SH-SY5Y (cell line): ENCODE data around the gene PHETA2.

ENCODE experiments used
- GATA2 ChIP-seq: IDR thresholded peaks from 2 replicates; pipeline ENCODE4 v1.6.1; 2011; ENCODE audit warnings: mild to moderate bottlenecking, low read depth, low read length
- GATA3 ChIP-seq: IDR thresholded peaks from 2 replicates; pipeline ENCODE4 v1.6.1; 2011; ENCODE audit warnings: low read depth, mild to moderate bottlenecking, low read length, moderate library complexity

PHETA2 gene

DNA sequence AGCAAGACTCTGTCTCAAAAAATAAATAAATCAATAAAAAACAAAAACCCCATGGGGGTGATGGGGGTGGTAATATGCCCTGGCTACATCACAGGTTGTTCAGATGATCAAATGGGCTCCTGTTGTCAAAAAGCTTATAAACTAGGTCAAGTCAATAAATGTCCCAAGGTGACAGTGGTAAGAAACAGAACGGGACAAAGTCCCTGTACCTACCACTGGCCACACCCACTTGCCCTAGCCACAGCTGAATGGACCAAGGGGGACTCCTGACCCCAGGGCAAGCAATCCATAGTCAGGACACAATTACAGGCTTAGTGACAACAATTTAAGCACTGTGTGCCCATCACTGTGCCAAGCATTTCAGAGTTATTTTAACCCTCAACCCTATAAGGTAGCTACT is 9.4 kb upstream of the PHETA2 start:
- no peak for TF ChIP-seq GATA3
- TF ChIP-seq GATA2: no peak

DNA sequence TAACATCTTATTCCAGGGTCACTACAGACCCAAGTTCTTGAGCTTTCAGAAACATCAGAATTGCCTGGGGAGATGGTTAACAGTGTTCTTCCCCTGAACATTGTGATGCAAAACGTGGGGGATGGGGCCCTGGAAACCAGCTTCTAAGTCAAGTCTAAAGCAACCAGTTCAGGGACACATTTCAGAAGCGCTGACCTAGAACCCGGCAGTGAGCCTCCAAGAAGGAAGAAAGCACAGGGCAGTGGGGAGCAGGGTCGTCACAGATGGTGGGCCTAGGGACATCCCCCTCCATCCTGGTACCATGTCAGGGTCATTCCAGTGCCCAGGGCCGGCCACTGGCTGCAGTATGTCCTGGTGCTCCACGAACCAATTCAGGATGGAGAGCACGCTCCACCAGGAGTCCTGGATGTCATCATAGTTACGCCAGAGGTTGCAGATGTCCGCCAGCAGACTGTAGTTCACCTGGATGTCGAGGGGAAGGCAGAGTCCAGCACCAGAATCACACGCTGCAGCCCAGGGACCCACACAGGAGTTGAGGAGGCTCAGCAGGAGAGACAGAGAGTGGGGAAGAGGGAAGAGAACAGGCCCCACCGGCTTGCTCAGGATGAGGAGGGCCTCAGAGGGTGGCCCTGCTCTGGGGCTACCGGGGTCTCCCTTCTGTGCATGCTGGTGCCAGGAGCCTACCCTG is 8.5 kb upstream of the PHETA2 start:
- TF ChIP-seq GATA3: no peak
- TF ChIP-seq GATA2: no peak

DNA sequence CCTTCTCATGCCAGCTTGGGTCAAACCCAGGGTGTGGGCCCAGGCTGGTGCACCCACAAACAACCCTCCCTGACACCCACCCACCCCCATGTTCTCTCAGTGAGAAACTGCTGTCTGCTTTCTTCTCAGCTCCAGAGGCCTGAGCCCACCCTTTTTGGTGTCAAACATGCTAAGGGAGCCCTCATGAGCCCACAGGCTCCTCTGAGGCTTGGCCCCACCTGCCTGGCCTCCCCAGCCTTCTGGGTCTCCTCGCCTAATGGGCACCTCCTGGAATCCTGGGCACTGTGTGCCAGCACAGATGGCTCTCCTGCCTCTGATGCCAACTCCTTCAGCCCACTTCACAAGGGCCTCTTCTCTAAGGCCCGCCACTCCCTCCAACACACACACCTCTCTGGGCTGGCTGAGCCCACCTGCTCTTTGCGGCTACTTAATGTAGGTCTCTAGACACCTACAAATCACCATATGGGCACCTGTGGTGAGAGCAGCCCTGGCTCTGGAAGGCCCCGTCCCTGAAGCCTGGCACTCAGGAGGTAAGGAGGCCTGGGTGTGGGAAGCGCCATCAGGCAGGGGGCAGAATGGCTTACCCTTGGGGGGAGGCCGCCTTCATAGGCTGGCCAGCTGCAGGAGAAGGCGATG is 7.8 kb upstream of the PHETA2 start:
- TF ChIP-seq GATA3: no peak
- no peak for TF ChIP-seq GATA2

DNA sequence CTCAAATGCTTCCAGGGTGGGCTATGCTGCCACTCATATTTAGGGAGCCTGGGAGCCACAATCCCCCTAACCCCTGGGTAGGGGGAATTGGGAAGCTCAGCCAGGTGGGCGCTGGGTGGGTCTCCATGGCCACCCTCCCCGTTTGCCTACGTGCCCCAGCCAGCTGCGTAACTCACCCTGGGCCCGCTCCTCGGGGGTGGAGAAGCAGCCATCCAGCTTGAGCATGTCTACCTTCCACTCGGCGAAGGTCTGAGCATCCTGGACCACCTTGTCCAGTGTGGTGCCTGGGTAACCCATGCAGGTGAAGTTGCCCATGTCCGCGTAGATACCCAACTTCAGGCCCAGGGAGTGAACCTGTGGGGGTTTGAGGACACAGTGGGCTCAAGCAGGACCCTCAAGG is 7.1 kb upstream of the PHETA2 start:
- TF ChIP-seq GATA3 (no peak), GATA2 (no peak)

DNA sequence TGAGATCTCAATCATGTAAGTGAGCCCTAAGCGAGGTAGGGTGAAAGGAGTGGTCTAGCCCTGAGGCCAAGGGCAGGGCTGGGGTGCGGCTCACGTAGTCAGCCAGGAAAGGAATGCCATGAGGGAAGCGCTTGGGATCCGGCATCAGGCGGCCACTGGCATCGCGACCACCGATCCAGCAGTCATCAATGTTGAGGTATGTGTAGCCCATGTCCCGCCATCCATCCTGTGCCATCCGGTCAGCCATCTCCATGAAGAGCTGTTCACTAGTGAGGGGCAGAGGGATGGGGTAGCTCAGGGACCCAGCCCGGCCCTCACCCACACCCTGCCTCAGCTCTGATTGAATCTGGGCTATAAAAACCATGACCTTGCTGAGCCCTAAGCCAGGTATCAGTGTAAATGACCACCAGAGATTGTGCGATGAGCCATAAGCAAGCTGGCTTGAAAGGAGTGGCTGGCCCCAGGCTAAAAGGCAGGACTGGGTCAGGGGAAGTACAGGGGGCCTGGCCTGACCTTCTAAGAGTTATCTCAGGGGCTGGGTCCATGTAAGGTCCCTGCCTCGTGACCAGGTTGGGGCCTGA is 6.3 kb upstream of the PHETA2 start:
- no peak for TF ChIP-seq GATA3
- TF ChIP-seq GATA2: no peak

DNA sequence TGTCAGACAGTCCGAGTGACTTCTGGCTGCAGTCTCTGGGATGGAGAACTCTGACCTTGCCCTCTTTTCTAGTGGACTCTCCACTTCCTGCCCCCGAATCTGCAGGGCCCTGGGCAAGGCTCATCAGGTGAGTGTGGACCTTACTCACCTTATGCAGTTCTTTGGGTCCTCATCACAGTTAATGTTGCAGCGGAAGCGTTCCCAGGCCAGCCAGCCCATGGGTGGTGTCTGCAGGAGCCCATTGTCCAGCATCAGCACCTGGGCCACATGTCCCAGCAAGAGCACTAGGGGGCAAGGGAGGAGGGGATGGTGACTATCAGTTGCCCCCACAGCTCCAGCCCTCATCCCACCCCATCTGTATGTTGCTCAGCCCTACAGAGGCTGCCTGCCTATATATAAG is 5.8 kb upstream of the PHETA2 start:
- no peak for TF ChIP-seq GATA2
- TF ChIP-seq GATA3: no peak

DNA sequence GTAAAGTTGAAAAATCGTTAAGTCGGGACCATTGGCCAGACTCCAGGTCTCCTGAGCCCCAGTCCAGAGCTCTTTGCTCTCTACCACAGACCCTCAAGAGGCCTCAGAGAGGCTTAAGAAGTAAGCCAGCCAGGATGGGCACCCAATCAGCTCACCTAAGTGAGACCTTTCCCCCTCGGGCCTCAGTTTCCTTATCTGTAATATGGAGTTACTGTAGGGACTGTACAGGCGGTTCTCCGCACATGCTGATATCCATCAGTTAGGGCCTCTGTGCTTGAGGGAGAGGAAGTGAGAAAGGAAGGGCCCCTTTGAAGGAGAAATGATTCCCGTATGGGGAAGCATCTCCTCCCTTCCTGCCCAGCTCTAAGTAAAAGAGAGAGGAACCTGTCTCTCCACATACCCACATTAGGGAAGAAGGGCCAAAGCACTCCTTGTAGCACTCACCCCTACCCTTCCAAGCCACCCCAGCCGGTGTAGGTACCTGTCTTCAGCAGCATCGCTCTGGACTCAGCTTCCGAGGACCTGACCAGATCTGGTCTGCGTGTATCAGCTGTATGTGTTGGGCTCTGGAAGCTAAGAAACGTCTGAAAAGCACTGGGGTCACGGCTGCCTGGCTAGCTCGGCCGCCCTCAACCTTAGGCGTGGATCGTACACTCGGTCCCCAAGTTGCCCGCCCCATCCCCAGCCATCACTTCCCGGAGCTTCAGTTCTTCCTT is 4.1 kb upstream of the PHETA2 start:
- no peak for TF ChIP-seq GATA3
- TF ChIP-seq GATA2: no peak

DNA sequence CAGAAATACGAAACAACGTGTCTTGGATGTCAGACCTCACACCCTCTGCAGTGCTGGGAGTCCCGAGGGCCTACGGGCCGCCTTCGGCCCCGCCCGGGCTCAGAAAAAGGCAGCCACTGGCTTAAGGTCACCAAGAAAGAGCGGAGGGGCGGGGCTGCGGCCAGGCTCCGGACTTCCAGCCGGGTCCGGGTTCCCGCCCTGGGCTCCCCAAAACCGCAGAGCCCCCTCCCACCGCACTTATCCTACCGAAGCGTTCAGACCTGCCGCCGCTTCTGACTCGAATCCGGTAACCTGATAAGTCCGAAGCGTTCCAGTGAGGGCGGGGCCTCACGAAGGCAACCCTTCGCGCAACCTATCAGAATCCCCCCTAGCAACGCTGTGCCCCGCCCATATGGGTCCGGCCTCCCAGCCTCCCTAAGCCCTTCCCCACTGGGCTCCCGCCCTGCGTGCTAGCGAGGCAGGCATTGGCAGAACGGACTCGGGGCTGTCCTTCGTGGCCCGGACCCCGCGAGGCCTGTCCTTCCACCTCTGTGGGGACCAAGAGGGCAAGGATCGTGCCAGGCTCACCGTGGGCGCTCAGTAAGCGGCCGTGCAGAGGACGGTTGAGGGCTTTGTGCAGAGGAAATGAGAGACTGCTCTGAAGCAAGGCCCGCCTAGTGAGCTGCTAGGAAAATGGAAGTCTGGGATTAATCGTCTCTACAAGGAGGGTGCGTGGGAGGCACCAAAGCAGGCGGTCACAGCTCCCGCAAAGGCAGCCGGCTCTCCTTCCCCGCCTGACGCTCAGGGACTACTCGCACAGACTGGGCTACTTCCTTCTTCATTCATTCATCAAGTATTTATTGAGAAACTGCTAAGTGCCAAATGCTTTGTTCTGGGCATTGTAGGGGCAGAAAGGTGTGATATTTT is 3.3 kb upstream of the PHETA2 start, which contains the start of gene NAGA:
NAGA (minus strand) TSS at position 296 of the 906 bp plus-strand sequence. CDS start 515 bp downstream, outside the sequence.
- TF ChIP-seq GATA3: no peak
- TF ChIP-seq GATA2: no peak

DNA sequence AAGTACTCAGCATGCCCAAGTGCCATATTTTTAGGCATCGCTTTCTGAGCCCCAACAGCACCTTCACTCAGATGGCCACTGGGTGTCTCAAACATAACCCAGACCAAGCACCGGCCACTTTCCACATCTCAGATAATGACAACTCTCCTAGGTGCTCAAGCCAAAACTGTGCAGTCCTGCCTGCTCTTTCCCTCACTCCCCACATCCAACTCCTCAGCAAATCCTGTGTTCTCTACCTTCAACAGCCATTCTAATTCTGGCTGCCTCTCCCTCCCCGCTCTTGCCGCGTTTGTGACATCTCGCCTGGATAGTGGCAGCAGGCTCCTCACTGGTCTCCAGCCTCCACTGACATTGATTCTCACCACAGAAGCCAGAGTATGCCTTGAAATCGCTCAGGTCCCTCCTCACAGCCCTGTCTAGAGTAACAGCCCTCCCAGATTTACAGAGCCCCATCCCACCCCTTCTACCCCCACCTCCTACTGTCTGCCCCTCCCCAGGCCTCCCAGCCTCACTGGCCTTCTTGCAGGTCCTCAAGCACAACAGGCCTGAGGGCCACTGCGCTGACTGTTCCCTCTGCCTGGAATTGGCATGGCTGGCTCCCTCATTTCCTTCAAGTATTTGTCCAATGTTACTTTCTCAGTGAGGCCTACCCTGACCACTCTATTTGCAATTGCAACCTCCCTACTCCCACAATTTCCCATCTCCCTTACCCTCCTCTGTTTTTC is 1.3 kb upstream of the PHETA2 start:
- TF ChIP-seq GATA2 (no peak), GATA3 (no peak)

DNA sequence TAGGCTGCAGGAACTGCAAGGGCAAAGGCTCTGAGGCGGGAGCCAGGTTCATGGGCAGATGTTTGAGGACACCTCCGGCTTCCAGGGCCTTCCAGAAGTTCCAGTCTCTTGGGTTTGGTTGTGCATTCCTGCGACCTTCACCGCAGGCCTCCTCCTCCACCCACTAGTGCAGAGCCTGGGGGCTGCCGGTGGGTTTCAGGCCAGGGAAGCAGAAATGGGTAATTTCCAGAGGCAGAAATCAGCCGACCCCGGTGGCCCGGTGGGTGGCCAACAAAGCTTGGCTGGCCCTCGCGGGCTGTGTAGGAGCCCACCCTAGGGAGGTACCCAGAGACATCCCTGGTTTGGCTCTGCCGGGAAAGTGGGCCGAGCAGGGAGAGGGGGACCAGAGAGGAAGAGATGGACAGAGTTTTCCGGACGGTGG is 417 bp upstream of the PHETA2 start:
- TF ChIP-seq GATA2: no peak
- no peak for TF ChIP-seq GATA3

DNA sequence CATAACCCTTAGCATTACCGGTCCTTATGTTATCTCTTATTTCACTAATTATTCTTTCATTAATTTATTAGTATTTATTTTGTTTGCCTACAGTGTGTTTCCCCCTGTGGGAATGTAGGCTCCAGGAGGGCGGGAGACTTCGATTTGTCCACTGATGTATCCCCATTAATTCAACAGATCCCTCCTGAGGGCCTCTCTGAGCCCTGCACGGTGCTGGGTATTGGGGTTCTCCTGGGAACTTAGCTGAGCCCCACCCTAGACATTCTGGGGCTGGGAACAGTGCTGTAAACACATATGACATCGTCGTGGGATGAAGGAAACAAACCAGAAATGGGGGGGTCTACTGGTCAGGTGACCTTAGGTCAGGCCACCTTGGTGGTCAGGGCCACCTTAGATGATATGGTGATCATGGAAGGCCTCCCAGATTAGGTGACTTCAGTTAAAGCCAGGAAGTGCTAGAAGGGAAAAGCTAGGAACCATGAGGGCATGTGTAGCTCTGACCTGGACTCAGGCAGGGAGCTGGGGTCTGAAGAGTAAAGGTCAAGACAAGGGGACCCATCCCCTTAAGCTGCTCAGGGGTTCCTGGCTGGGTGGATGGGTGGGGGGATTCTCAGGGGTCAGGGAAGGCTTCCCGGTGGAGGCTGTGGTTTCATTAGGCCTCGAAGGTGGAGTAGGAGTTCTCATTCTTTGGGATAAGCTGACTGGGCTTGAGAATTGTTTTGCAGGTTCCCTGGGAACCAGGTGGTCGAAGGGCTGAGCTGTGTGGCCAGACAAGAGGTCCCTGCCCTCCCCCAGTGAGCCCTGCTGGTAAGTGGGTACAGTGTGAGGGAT is 1.0 kb downstream of the PHETA2 start:
- TF ChIP-seq GATA2: no peak
- no peak for TF ChIP-seq GATA3
